Activated CD4-positive, alpha-beta T cell treated with anti-CD3 and anti-CD28 coated beads, Interleukin-2, amount 50 U/mL, for 4 hours (primary cell): ENCODE measurements around the gene CCDC93.

Experiments used
- DNase-seq, 2 experiments: peaks; one replicate each; pipeline ENCODE4 v3.0.0-alpha.2; 2020

CCDC93 gene

DNA sequence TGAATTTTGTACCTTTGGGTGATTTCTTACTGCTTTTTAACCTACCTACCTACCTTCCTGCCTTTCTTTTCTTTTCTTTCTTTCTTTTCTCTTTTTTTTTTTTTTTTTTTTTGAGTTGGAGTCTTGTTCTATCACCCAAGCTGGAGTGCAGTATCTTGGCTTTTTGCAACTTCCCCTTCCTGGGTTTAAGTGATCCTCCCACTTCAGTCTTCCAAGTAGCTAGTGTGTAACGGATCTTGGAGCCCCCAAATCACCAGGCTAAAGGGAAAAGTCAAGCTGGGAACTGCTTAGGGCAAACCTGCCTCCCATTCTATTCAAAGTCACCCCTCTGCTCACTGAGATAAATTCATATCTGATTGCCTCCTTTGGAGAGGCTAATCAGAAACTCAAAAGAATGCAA is 138.1 kb downstream of the CCDC93 start:
- no peak for DNase-seq
